ENCODE data around the gene TMPRSS3.

The TMPRSS3 gene

DNA sequence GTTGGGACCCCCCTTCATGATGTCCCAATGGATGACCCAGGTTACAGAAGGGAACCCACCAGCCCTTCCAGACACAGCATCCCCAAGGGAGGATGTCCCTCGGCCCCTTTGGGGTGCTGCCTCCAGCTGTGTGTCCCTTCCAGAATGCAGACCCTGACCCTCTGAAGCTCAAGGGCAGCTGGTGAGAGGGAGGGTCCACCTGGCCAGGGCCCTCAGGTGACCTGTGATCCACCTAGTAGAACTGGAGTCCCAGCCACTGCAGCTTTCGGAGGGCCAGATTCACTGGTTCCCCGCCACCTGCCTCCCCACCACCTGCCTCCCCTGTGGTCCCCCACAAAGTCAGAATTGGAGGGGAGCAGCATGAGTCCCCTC lies 19.9 kb downstream of the TMPRSS3 start:
- TF ChIP-seq, protein P1, sequence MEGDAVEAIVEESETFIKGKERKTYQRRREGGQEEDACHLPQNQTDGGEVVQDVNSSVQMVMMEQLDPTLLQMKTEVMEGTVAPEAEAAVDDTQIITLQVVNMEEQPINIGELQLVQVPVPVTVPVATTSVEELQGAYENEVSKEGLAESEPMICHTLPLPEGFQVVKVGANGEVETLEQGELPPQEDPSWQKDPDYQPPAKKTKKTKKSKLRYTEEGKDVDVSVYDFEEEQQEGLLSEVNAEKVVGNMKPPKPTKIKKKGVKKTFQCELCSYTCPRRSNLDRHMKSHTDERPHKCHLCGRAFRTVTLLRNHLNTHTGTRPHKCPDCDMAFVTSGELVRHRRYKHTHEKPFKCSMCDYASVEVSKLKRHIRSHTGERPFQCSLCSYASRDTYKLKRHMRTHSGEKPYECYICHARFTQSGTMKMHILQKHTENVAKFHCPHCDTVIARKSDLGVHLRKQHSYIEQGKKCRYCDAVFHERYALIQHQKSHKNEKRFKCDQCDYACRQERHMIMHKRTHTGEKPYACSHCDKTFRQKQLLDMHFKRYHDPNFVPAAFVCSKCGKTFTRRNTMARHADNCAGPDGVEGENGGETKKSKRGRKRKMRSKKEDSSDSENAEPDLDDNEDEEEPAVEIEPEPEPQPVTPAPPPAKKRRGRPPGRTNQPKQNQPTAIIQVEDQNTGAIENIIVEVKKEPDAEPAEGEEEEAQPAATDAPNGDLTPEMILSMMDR (IDR thresholded peaks at IDR 0.05; ENCODE audit: low read depth, low read length, missing control alignments): no peak
- DNase-seq (ENCODE audit: low read depth): no peak
- no peak overlapping the region for H3K4me3 ChIP-seq (ENCODE audit: low read depth, low read length)

DNA sequence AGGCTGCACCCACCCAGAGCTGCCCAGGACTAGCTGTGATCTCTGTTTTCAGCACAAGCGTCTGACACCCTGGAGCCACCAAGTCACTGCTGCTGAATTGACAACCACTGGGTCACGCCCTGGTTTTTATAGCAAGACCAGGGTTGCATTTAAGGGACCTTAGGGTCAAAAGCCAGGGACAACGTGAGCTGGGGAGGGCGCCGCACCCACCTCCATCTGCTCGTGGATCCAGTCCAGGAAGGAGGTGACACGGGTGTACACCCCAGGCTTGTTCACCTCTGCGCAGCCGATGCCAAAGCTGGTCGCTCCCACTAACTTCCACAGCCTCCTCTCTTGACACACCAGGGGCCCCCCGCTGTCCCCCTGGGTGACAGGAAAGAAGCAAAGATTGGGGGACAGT lies 20.3 kb downstream of the TMPRSS3 start:
- DNase-seq (ENCODE audit: low read depth): no peak
- TF ChIP-seq, protein P1 (IDR thresholded peaks at IDR 0.05; ENCODE audit: low read depth, low read length, missing control alignments): no peak
- H3K4me3 ChIP-seq (ENCODE audit: low read depth, low read length): no peak overlapping the region

DNA sequence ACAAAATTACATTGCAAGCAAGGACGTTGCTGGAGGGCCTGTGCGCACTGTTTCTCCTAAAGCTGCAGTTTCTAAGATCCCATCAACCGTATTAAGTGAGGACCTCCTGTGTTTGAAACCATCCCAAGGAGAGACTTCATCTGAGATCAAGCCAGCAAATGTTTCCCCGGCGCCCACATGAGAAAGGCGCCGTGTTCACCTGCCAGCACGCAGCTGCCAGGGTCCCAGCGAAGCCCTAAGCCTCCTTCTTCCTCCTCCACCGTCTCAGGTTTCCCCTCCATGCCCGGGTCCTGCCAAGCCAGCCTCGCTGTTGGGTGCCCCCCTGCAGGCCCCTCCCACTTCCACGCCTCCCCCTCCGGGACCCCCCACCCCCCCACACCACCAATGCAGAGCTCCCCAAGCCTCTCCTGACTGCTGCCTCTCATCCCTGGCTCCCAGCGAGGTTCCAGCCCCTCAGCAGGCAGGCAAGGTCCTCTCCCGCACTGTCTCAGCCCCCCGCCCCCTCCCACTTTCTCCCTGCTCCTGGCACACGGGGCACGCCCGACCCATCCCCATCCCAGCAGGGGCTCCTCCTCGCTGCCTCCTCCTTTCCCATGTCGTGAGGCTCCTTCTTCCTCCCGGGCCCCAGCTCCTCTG lies 20.9 kb downstream of the TMPRSS3 start:
- H3K4me3 ChIP-seq (ENCODE audit: low read depth, low read length): no peak overlapping the region
- no peak for DNase-seq (ENCODE audit: low read depth)
- TF ChIP-seq, protein P1 (IDR thresholded peaks at IDR 0.05; ENCODE audit: low read depth, low read length, missing control alignments): no peak

DNA sequence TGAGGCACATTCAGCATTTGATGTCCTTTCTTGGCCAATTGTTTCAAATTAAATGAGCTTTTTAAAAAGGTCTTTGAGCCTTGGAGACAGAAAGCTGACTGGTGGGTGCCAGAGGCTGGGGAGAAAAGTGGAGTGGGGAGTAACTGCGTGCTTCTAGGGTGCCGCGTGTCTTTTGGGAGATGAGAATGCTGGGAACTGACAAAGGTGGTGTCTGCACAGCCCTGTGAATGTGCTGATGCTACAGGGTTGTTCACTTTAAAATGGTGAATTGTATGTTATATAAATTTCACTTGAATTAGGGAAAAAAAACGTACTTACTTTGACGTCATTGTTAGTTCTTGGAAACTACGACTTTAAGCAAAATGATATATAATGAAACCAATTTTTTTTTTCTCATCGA lies 21.4 kb downstream of the TMPRSS3 start:
- TF ChIP-seq, protein P1 (IDR thresholded peaks at IDR 0.05; ENCODE audit: low read depth, low read length, missing control alignments): no peak
- DNase-seq (ENCODE audit: low read depth): no peak
- no peak overlapping the region for H3K4me3 ChIP-seq (ENCODE audit: low read depth, low read length)

DNA sequence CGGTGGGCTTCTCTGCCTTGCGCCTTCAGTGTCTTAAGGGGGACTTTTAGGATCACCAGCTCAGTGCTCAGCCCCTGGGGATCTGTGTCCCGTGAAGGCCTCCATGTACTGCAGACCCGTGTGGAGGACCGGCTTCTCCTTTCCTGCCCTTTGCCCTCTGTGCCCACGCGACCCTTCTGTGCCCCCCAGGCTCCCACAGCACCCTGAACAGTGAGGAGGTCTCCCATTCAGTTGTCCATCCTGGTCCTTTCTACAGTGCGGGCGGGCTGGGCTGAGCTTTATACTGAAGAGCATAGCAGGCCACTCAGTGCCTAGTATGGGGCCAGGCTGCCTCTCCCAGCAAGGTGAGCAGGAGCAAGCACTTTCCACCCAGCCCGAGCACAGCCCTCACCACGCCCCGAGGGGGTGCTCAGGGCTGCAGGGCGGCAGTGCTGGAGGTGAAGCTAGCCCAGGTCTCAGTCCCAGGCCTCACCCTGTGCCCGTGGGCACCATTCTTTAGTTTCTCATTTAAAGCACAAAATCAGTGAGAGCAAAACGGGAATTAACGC lies 21.9 kb downstream of the TMPRSS3 start:
- no peak for DNase-seq (ENCODE audit: low read depth)
- TF ChIP-seq, protein P1 (IDR thresholded peaks at IDR 0.05; ENCODE audit: low read depth, low read length, missing control alignments): no peak
- H3K4me3 ChIP-seq (ENCODE audit: low read depth, low read length): no peak overlapping the region

DNA sequence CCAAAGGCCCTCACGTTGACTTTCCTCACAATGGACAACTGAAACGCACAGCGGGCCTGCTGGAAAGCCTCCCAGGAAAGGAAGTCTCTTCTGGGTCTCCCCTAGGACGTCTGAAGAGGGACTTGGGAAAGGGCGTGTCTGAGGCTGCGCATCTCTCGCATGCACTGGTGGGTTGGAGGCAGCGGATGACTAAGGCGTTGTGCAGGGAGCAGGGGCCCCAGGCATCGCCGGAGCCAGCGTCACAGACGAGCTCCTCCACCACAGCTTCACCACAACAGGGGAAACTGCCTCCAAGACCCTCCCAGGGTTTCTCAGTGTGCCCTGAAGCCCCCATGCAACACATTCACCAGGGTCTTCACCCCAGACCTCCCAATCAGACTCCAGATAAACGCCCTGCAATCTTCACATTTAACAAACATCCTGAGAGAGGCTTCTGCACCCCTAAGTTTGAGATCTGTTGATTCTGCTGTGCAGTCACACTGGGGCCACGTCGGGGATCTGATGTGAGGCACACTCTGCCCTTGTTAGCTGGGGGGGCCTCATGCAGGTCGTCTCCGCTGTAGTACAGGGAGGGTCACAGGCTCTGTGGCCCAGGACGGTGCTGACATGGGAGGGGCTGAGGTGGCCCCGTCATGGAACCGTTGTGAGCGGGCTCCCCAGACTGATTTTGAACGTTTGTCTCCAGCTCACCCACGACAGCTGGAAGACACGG lies 22.5 kb downstream of the TMPRSS3 start:
- no peak overlapping the region for H3K4me3 ChIP-seq (ENCODE audit: low read depth, low read length)
- no peak for DNase-seq (ENCODE audit: low read depth)
- TF ChIP-seq, protein P1 (IDR thresholded peaks at IDR 0.05; ENCODE audit: low read depth, low read length, missing control alignments): no peak

Data from GM12864 (cell line).